HEK293 (cell line): Measurements from ENCODE around the gene DGKQ.

Experiments
- IKZF3 ChIP-seq: fragments of 450-650 bp; IDR thresholded peaks from 2 replicates; pipeline ENCODE4 v1.5.0; 2018; ENCODE audit warnings: missing biosample characterization, mild to moderate bottlenecking, missing genetic modification characterization, moderate library complexity
- MEIS1 ChIP-seq: sonication (generic); formaldehyde crosslinking; IDR thresholded peaks from 2 replicates; pipeline ENCODE4 v1.8.1; 2022; ENCODE audit warnings: missing genetic modification reagents, mild to moderate bottlenecking, borderline replicate concordance
- OSR2 ChIP-seq: fragments of 450-650 bp; formaldehyde crosslinking; IDR thresholded peaks from 2 replicates; pipeline ENCODE4 v1.5.1; 2016; ENCODE audit warnings: missing biosample characterization, missing genetic modification characterization
- OVOL3 ChIP-seq: fragments of 450-650 bp; formaldehyde crosslinking; IDR thresholded peaks from 2 replicates; pipeline ENCODE4 v1.5.1; 2016; ENCODE audit warnings: missing biosample characterization, missing genetic modification characterization
- PRDM4 ChIP-seq: fragments of 450-650 bp; formaldehyde crosslinking; IDR thresholded peaks from 2 replicates; pipeline ENCODE4 v1.5.1; 2017; ENCODE audit warnings: missing biosample characterization, missing genetic modification characterization
- REPIN1 ChIP-seq: fragments of 450-650 bp; formaldehyde crosslinking; IDR thresholded peaks from 2 replicates; pipeline ENCODE4 v1.5.1; 2017; ENCODE audit warnings: missing biosample characterization, missing genetic modification characterization, low read depth
- YY2 ChIP-seq: fragments of 450-650 bp; formaldehyde crosslinking; IDR thresholded peaks from 2 replicates; pipeline ENCODE4 v1.5.1; 2016; ENCODE audit warnings: missing biosample characterization, missing genetic modification characterization
- ZBTB8A ChIP-seq: fragments of 450-650 bp; formaldehyde crosslinking; IDR thresholded peaks from 2 replicates; pipeline ENCODE4 v1.5.1; 2016; ENCODE audit warnings: missing biosample characterization, missing genetic modification characterization
- ZEB2 ChIP-seq: fragments of 450-650 bp; formaldehyde crosslinking; IDR thresholded peaks from 2 replicates; pipeline ENCODE4 v1.5.1; 2016; ENCODE audit warnings: missing biosample characterization, missing genetic modification characterization
- ZNF133 ChIP-seq: fragments of 450-650 bp; formaldehyde crosslinking; IDR thresholded peaks from 2 replicates; pipeline ENCODE4 v1.5.1; 2016; ENCODE audit warnings: missing biosample characterization, missing genetic modification characterization
- ZNF19 ChIP-seq: fragments of 450-650 bp; formaldehyde crosslinking; IDR thresholded peaks from 2 replicates; pipeline ENCODE4; 2016; ENCODE audit warnings: missing biosample characterization, missing genetic modification characterization, low read depth
- ZNF211 ChIP-seq: fragments of 450-650 bp; formaldehyde crosslinking; IDR thresholded peaks from 2 replicates; pipeline ENCODE4 v1.5.1; 2016; ENCODE audit warnings: low read depth, missing biosample characterization, missing genetic modification characterization
- ZNF23 ChIP-seq: fragments of 450-650 bp; formaldehyde crosslinking; IDR thresholded peaks from 2 replicates; pipeline ENCODE4 v1.5.1; 2016; ENCODE audit warnings: missing biosample characterization, missing genetic modification characterization, borderline replicate concordance
- ZNF248 ChIP-seq: fragments of 450-650 bp; formaldehyde crosslinking; IDR thresholded peaks from 2 replicates; pipeline ENCODE4 v1.5.1; 2017; ENCODE audit warnings: missing biosample characterization, missing genetic modification characterization
- ZNF26 ChIP-seq: fragments of 450-650 bp; formaldehyde crosslinking; IDR thresholded peaks from 2 replicates; pipeline ENCODE4 v1.5.1; 2016; ENCODE audit warnings: missing biosample characterization, missing genetic modification characterization
- ZNF324 ChIP-seq: fragments of 450-650 bp; formaldehyde crosslinking; IDR thresholded peaks from 2 replicates; pipeline ENCODE4 v1.5.1; 2016; ENCODE audit warnings: missing biosample characterization, missing genetic modification characterization
- ZNF391 ChIP-seq: fragments of 450-650 bp; formaldehyde crosslinking; IDR thresholded peaks from 2 replicates; pipeline ENCODE4 v1.5.1; 2016; ENCODE audit warnings: low read depth, missing biosample characterization, missing genetic modification characterization, borderline replicate concordance
- ZNF629 ChIP-seq: fragments of 450-650 bp; formaldehyde crosslinking; IDR thresholded peaks from 2 replicates; pipeline ENCODE4 v1.5.1; 2017; ENCODE audit warnings: missing biosample characterization, missing genetic modification characterization
- ZNF645 ChIP-seq: fragments of 450-650 bp; formaldehyde crosslinking; IDR thresholded peaks from 2 replicates; pipeline ENCODE4; 2016; ENCODE audit warnings: missing biosample characterization, missing genetic modification characterization
- TF ChIP-seq, protein P1 (sequence below): sonication (generic); formaldehyde crosslinking; IDR thresholded peaks from 2 replicates; pipeline ENCODE4 v1.8.1; 2022; ENCODE audit warnings: mild to moderate bottlenecking, moderate library complexity, missing genetic modification reagents
- TF ChIP-seq, protein P2 (sequence below): fragments of 450-650 bp; formaldehyde crosslinking; IDR thresholded peaks from 2 replicates; pipeline ENCODE4 v1.5.1; 2016; ENCODE audit warnings: missing biosample characterization, missing genetic modification characterization
- TF ChIP-seq, protein P3 (sequence below): fragments of 450-650 bp; formaldehyde crosslinking; IDR thresholded peaks from 2 replicates; pipeline ENCODE4 v1.5.1; 2016; ENCODE audit warnings: missing biosample characterization, missing genetic modification characterization
- TF ChIP-seq, protein P4 (sequence below): fragments of 450-650 bp; formaldehyde crosslinking; IDR thresholded peaks from 2 replicates; pipeline ENCODE4 v1.5.1; 2016; ENCODE audit warnings: missing biosample characterization, missing genetic modification characterization
- TF ChIP-seq, protein P5 (sequence below): fragments of 450-650 bp; formaldehyde crosslinking; IDR thresholded peaks from 2 replicates; pipeline ENCODE4 v1.5.1; 2016; ENCODE audit warnings: missing biosample characterization, missing genetic modification characterization

DGKQ gene

GRCh38 chr4:1012034-1012739, 38.8 kb upstream of the DGKQ start (continued):
- TF ChIP-seq PRDM4 (tag by site-specific recombination) (no peak), OSR2 (tag by site-specific recombination) (no peak), ZNF19 (tag by site-specific recombination) (no peak), OVOL3 (tag by site-specific recombination) (no peak), ZNF645 (no peak), ZBTB8A (tag by site-specific recombination) (0 out of 2 replicates have a peak, but pooled peaks have one; percentile 38), ZNF133 (tag by site-specific recombination) (no peak), ZNF23 (tag by site-specific recombination) (no peak), ZEB2 (tag by site-specific recombination) (0 out of 2 replicates have a peak, but pooled peaks have one; percentile 31), ZNF324 (tag by site-specific recombination) (no peak), IKZF3 (tag by site-specific recombination) (no peak), ZNF391 (tag by site-specific recombination) (no peak), ZNF26 (tag by site-specific recombination) (no peak), REPIN1 (tag by site-specific recombination) (no peak), ZNF248 (no peak), ZNF211 (tag by site-specific recombination) (no peak), ZNF629 (tag by site-specific recombination) (no peak), YY2 (tag by site-specific recombination) (no peak), MEIS1 (no peak)
- TF ChIP-seq, protein P1, sequence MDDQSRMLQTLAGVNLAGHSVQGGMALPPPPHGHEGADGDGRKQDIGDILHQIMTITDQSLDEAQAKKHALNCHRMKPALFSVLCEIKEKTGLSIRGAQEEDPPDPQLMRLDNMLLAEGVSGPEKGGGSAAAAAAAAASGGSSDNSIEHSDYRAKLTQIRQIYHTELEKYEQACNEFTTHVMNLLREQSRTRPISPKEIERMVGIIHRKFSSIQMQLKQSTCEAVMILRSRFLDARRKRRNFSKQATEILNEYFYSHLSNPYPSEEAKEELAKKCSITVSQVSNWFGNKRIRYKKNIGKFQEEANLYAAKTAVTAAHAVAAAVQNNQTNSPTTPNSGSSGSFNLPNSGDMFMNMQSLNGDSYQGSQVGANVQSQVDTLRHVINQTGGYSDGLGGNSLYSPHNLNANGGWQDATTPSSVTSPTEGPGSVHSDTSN, result no peak
- TF ChIP-seq, protein P2, sequence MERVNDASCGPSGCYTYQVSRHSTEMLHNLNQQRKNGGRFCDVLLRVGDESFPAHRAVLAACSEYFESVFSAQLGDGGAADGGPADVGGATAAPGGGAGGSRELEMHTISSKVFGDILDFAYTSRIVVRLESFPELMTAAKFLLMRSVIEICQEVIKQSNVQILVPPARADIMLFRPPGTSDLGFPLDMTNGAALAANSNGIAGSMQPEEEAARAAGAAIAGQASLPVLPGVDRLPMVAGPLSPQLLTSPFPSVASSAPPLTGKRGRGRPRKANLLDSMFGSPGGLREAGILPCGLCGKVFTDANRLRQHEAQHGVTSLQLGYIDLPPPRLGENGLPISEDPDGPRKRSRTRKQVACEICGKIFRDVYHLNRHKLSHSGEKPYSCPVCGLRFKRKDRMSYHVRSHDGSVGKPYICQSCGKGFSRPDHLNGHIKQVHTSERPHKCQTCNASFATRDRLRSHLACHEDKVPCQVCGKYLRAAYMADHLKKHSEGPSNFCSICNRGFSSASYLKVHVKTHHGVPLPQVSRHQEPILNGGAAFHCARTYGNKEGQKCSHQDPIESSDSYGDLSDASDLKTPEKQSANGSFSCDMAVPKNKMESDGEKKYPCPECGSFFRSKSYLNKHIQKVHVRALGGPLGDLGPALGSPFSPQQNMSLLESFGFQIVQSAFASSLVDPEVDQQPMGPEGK (tag by site-specific recombination), result peak; percentile 84
- TF ChIP-seq, protein P3, sequence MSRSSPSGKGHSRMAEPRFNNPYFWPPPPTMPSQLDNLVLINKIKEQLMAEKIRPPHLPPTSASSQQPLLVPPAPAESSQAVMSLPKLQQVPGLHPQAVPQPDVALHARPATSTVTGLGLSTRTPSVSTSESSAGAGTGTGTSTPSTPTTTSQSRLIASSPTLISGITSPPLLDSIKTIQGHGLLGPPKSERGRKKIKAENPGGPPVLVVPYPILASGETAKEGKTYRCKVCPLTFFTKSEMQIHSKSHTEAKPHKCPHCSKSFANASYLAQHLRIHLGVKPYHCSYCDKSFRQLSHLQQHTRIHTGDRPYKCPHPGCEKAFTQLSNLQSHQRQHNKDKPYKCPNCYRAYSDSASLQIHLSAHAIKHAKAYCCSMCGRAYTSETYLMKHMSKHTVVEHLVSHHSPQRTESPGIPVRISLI (tag by site-specific recombination), result no peak
- TF ChIP-seq, protein P4, sequence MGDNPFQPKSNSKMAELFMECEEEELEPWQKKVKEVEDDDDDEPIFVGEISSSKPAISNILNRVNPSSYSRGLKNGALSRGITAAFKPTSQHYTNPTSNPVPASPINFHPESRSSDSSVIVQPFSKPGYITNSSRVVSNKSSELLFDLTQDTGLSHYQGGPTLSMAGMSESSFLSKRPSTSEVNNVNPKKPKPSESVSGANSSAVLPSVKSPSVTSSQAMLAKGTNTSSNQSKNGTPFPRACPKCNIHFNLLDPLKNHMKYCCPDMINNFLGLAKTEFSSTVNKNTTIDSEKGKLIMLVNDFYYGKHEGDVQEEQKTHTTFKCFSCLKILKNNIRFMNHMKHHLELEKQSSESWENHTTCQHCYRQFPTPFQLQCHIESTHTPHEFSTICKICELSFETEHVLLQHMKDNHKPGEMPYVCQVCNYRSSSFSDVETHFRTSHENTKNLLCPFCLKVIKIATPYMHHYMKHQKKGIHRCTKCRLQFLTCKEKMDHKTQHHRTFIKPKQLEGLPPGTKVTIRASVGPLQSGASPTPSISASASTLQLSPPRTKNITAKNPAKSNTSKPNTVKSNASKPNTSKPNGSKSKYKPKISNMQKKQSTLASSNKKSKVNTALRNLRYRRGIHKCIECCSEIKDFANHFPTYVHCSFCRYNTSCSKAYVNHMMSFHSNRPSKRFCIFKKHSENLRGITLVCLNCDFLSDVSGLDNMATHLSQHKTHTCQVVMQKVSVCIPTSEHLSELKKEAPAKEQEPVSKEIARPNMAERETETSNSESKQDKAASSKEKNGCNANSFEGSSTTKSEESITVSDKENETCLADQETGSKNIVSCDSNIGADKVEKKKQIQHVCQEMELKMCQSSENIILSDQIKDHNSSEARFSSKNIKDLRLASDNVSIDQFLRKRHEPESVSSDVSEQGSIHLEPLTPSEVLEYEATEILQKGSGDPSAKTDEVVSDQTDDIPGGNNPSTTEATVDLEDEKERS (tag by site-specific recombination), result no peak
- TF ChIP-seq, protein P5, sequence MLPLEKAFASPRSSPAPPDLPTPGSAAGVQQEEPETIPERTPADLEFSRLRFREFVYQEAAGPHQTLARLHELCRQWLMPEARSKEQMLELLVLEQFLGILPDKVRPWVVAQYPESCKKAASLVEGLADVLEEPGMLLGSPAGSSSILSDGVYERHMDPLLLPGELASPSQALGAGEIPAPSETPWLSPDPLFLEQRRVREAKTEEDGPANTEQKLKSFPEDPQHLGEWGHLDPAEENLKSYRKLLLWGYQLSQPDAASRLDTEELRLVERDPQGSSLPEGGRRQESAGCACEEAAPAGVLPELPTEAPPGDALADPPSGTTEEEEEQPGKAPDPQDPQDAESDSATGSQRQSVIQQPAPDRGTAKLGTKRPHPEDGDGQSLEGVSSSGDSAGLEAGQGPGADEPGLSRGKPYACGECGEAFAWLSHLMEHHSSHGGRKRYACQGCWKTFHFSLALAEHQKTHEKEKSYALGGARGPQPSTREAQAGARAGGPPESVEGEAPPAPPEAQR (tag by site-specific recombination), result no peak
